Esophagus squamous epithelium (tissue), 5 donors: Measurements from ENCODE around the gene ABCC1. TPM values are rescaled to one million over a fixed set of nuclear protein-coding genes. Genes with fewer than 3 reads are reported as not detected.

Source experiments
- DNase-seq: peaks from one replicate; lab custom pipeline; 2025; lab: John Stamatoyannopoulos, UW
- H3K27ac ChIP-seq, 4 donors: fragments of 200-600 bp; sonication (generic); one replicate each; pipeline ENCODE4 v1.5.1; 2016 to 2019; ENCODE audit warnings: mild to moderate bottlenecking in 1 of 4
- H3K27me3 ChIP-seq, 4 donors: fragments of 200-600 bp; sonication (generic); 1 replicate in 3 of 4; 2 replicates in 1 of 4; pipeline versions ENCODE4 v1.5.1 to v1.6.0; 2017 to 2021; ENCODE audit warnings: antibody characterized with exemption in 1 of 4
- H3K36me3 ChIP-seq, 3 donors: fragments of 200-600 bp; sonication (generic); one replicate each; pipeline ENCODE4 v1.5.1; 2016 to 2019
- H3K4me1 ChIP-seq, 3 donors: fragments of 200-600 bp; sonication (generic); one replicate each; pipeline ENCODE4 v1.5.1; 2017 to 2019
- H3K4me3 ChIP-seq, 4 donors: fragments of 200-600 bp; sonication (generic); 1 replicate in 3 of 4; 2 replicates in 1 of 4; pipeline ENCODE4 v1.5.1; 2016 to 2019; ENCODE audit warnings: mild to moderate bottlenecking in 2 of 4, moderate library complexity in 1 of 4
- H3K9me3 ChIP-seq, 3 donors: fragments of 200-600 bp; sonication (generic); one replicate each; pipeline ENCODE4 v1.5.1; 2016 to 2019
- CTCF ChIP-seq, 6 experiments: fragments of 450-650 bp in 4 of 6; fragments of 200-600 bp in 2 of 6; sonication (generic) in 2 of 6; IDR thresholded peaks; one replicate each; pipeline ENCODE4 v1.5.1; 2016 to 2019; ENCODE audit warnings: antibody characterized with exemption in 6 of 6, mild to moderate bottlenecking in 4 of 6, moderate library complexity in 4 of 6
- POLR2A ChIP-seq, 4 donors: fragments of 450-650 bp; IDR thresholded peaks; one replicate each; pipeline ENCODE4 v1.6.1; 2017; ENCODE audit warnings: antibody characterized with exemption in 4 of 4, mild to moderate bottlenecking in 4 of 4, moderate library complexity in 3 of 4
- WGBS, 2 donors: methylation state at CpG; one replicate each; pipeline ENCODE4 v1.1.5; 2018; 5-methylcytosine and 5-hydroxymethylcytosine counted together
- intact Hi-C: fragments of 100-400 bp; cut with DNase I; formaldehyde crosslinking; loops from one replicate; pipeline ENCODE4 v1.15.0; 2022
- total RNA-seq, 4 donors: library from RNA; depleted of rRNA; stranded (reverse); fragments of >200 nt; gene quantifications; one replicate each; pipeline ENCODE4 v1.1.0, GENCODE V29; 2016
- donor health status: DM: yes; HTN: yes; CAD: no.

The ABCC1 gene
- total RNA-seq, 4 donors from 2014 or later: 22.9 to 56.7 (median 46.9) TPM

- no peaks in the 10 kb centered on the region for H3K9me3 ChIP-seq
- H3K27me3 ChIP-seq: no peaks in the 10 kb centered on the region
- TF ChIP-seq CTCF (IDR thresholded peaks at IDR 0.05) (no peak), POLR2A (IDR thresholded peaks at IDR 0.05) (no peak)
- intact Hi-C loops: no loop called here
- 86 to 91% methylated on average over 2 to 6 of the region's 6 CpGs for WGBS, 2 donors
- H3K27ac ChIP-seq: no peak overlapping the region
- peaks cover 24 to 100% (median 34%) of the 10 kb centered on the region in 3 donors for H3K36me3 ChIP-seq
- no peaks in the 10 kb centered on the region for H3K4me1 ChIP-seq
- no peak overlapping the region for H3K4me3 ChIP-seq
- no peak for DNase-seq
Measured at GRCh38 chr16:16106466-16106865, 157.1 kb downstream of the ABCC1 start.

GRCh38 chr16:16107839-16108238, 158.4 kb downstream of the ABCC1 start:
- no peak overlapping the region for H3K4me3 ChIP-seq
- DNase-seq: no peak
- peak overlapping the region in 2 of 4 donors; percentile 47 to 50 for H3K27ac ChIP-seq
- no peaks in the 10 kb centered on the region for H3K27me3 ChIP-seq
- TF ChIP-seq POLR2A (IDR thresholded peaks at IDR 0.05): no peak
- TF ChIP-seq CTCF (IDR thresholded peaks at IDR 0.05): no peak
- intact Hi-C loops: no loop called here
- peaks cover 33 to 100% (median 43%) of the 10 kb centered on the region in 3 donors for H3K36me3 ChIP-seq
- no peaks in the 10 kb centered on the region for H3K9me3 ChIP-seq
- H3K4me1 ChIP-seq: no peaks in the 10 kb centered on the region
- WGBS, 2 donors: 81 to 88% methylated on average over 6 of the region's 6 CpGs

GRCh38 chr16:16108759-16109158, 159.3 kb downstream of the ABCC1 start:
- Histone ChIP-seq H3K9me3 (no peaks in the 10 kb centered on the region), H3K36me3 (peaks cover 31 to 100% (median 45%) of the 10 kb centered on the region in 3 donors), H3K4me1 (no peaks in the 10 kb centered on the region), H3K27ac (peak overlapping the region in 3 of 4 donors; percentile 36 to 50 (median 47)), H3K4me3 (no peak overlapping the region), H3K27me3 (no peaks in the 10 kb centered on the region)
- 83 to 92% methylated on average over 3 to 5 of the region's 6 CpGs for WGBS, 2 donors
- no peak for DNase-seq
- intact Hi-C loops: no loop called here
- TF ChIP-seq CTCF (IDR thresholded peaks at IDR 0.05) (no peak), POLR2A (IDR thresholded peaks at IDR 0.05) (no peak)

- intact Hi-C loops: no loop called here
Measured at GRCh38 chr16:16109453-16110110, 160.2 kb downstream of the ABCC1 start.

More at GRCh38 chr16:16109453-16110110, 160.2 kb downstream of the ABCC1 start:
- TF ChIP-seq POLR2A (IDR thresholded peaks at IDR 0.05): no peak
- no peak for TF ChIP-seq CTCF (IDR thresholded peaks at IDR 0.05)
- 71 to 84% methylated on average over 7 to 8 of the region's 8 CpGs for WGBS, 2 donors
- peaks cover 31 to 100% (median 36%) of the 10 kb centered on the region in 3 donors for H3K36me3 ChIP-seq
- no peaks in the 10 kb centered on the region for H3K27me3 ChIP-seq
- H3K4me3 ChIP-seq: no peak overlapping the region
- no peaks in the 10 kb centered on the region for H3K9me3 ChIP-seq
- no peaks in the 10 kb centered on the region for H3K4me1 ChIP-seq
- DNase-seq: no peak
- H3K27ac ChIP-seq: peak overlapping the region in 2 of 4 donors; percentile 34 to 50
